AG09309 (cell line): ENCODE results near the gene MAP3K5.

ENCODE experiments used
- DNase-seq: peaks from one replicate; pipeline ENCODE4 v3.0.0-alpha.2; 2010; ENCODE audit warnings: low read depth
- H3K4me3 ChIP-seq: 2 replicates; pipeline ENCODE4 v1.5.1; 2011; ENCODE audit warnings: mild to moderate bottlenecking, low read depth, low read length, moderate library complexity; ENCODE audit not compliant: control insufficient read depth
- TF ChIP-seq, protein P1 (sequence below): IDR thresholded peaks from 2 replicates; pipeline ENCODE4 v1.5.1; 2011; ENCODE audit warnings: mild to moderate bottlenecking, low read depth, low read length, inconsistent platforms; ENCODE audit not compliant: insufficient read depth, control insufficient read depth; ENCODE audit errors: missing control alignments

MAP3K5 gene

DNA sequence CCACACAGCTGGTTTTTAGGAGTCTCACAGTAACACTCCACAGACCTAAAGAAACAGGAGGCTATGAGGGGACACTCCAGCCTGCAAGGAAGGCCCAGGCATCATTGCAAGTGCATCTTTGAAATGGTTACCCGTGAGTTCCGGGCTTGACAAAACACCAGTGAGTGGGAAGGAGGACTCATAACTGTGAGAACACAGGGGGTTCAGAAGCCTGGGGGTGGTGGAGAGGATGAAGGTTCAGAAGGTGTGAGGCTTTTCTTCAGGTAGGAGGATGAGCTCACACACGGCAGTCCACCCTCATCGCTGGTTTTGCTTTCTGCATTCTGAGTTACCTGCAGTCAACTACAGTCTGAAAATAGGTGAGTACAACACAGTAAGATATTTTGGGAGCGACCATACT lies 282.0 kb downstream of the MAP3K5 start:
- TF ChIP-seq, protein P1, sequence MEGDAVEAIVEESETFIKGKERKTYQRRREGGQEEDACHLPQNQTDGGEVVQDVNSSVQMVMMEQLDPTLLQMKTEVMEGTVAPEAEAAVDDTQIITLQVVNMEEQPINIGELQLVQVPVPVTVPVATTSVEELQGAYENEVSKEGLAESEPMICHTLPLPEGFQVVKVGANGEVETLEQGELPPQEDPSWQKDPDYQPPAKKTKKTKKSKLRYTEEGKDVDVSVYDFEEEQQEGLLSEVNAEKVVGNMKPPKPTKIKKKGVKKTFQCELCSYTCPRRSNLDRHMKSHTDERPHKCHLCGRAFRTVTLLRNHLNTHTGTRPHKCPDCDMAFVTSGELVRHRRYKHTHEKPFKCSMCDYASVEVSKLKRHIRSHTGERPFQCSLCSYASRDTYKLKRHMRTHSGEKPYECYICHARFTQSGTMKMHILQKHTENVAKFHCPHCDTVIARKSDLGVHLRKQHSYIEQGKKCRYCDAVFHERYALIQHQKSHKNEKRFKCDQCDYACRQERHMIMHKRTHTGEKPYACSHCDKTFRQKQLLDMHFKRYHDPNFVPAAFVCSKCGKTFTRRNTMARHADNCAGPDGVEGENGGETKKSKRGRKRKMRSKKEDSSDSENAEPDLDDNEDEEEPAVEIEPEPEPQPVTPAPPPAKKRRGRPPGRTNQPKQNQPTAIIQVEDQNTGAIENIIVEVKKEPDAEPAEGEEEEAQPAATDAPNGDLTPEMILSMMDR, result no peak
- DNase-seq, result no peak
- no peak overlapping the region for H3K4me3 ChIP-seq

DNA sequence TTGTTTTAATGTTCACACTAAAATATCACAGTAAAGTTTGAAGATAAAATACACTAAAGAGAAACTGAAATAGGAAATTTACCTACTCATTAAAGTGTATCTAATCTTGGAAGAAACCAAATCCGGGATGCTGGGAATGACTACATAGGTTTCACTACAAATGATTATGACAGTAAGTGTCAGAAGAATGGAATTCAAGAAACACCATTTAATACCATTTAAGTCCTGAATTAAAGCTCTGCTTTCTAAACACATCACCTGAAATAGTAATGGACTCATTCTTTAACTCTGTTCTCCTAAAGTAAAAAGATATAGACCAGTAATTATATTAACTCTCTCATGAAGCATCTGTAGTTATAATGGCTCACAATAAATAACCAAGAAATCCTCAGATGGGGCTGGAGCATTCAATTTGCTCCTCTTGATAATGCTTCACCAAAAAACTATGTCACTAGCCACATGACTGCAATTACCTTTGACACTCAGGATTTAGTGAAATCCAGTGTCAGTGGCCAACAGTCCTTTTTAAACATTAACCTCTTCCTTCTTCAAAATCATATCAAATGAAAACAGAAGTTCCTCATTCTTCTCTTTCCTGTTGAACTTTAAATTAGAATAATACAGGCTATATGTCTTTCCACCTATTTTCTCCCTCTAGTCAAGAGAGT lies 283.4 kb downstream of the MAP3K5 start:
- DNase-seq, result no peak
- H3K4me3 ChIP-seq, result no peak overlapping the region
- TF ChIP-seq, protein P1, result no peak
